ENCODE results near the gene ZNHIT3.
"Not testable (repeated sequence)": the region's sequence is repeated elsewhere in the genome, so short reads cannot be mapped to it uniquely, and the experiment has no call there.

The ZNHIT3 gene

GRCh38 chr17:36486204-36487194 is at the start of gene ZNHIT3:
Gene ZNHIT3, plus strand, starts transcription at chr17:36486681. Its CDS starts 19 bp downstream, at chr17:36486700.
- H3K4me3 ChIP-seq (ENCODE audit: low read length) = peak within 1 kb of the TSS; percentile 97
- H3K27me3 ChIP-seq (ENCODE audit: insufficient read depth, low read length) = peaks cover 43% of the 10 kb centered on the region
- H3K4me1 ChIP-seq (ENCODE audit: insufficient read depth, low read length) = no peaks in the 10 kb centered on the region
- no peaks in the 10 kb centered on the region for H3K9me3 ChIP-seq (ENCODE audit: insufficient read depth, low read depth, low read length)
- no peak within 1 kb of the TSS for H3K27ac ChIP-seq (ENCODE audit: low read length)
- peaks cover 15% of the 10 kb centered on the region; the same call in 1 of the 2 replicates for H3K36me3 ChIP-seq (ENCODE audit: insufficient read depth, low read depth, low read length)
- H3K9ac ChIP-seq (ENCODE audit: low read depth, low read length) = peak within 1 kb of the TSS; percentile 90

GRCh38 chr17:36441792-36442191 is 44.7 kb upstream of the ZNHIT3 start:
- not testable (repeated sequence) for H3K27ac ChIP-seq (ENCODE audit: low read length); H3K27me3 ChIP-seq (ENCODE audit: insufficient read depth, low read length); H3K4me1 ChIP-seq (ENCODE audit: insufficient read depth, low read length); H3K9me3 ChIP-seq (ENCODE audit: insufficient read depth, low read depth, low read length); H3K4me3 ChIP-seq (ENCODE audit: low read length); H3K36me3 ChIP-seq (ENCODE audit: insufficient read depth, low read depth, low read length); H3K9ac ChIP-seq (ENCODE audit: low read depth, low read length)

DNA sequence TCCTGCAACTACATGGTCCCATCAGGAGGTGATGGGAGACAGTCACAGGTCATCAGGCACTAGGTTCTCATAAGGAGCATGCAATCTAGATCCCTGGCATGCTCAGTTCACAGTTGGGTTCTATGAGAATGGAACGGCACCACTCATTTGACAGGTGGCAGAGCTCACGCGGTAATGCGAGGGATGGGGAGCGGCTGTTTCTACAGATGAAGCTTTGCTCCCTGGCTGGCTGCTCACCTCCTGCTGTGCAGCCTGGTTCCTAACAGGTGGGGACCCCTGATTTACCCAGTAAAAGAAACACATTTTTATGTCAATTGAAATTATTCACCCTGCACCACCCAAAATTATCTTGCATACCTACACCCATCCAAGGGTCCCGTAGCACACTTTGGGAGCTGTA is 42.7 kb upstream of the ZNHIT3 start:
- Histone ChIP-seq H3K36me3 (ENCODE audit: insufficient read depth, low read depth, low read length) (no peaks in the 10 kb centered on the region), H3K4me1 (ENCODE audit: insufficient read depth, low read length) (no peaks in the 10 kb centered on the region), H3K9ac (ENCODE audit: low read depth, low read length) (no peak overlapping the region), H3K27me3 (ENCODE audit: insufficient read depth, low read length) (no peaks in the 10 kb centered on the region), H3K4me3 (ENCODE audit: low read length) (no peak overlapping the region), H3K27ac (ENCODE audit: low read length) (no peak overlapping the region), H3K9me3 (ENCODE audit: insufficient read depth, low read depth, low read length) (no peaks in the 10 kb centered on the region)

DNA sequence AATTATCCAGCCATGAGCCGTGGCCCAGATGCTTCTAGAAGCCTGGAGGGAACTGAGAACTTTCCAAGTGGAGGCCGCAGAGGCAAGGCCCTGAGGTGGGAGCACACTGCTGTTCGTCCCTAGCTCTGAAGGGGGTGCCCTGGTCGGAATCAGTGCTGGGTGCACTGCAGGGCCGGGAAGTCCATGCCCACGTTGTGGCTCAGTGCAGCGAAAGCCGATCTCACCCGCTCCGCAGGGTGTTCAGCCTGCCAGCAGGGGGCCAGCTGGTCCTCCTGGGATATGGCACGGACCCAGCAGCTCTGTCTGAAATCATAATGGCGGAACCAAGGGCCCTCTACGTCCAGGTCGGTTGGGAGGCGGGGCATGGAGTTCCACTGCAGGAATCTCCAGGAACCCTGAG is 36.5 kb upstream of the ZNHIT3 start:
- H3K9me3 ChIP-seq (ENCODE audit: insufficient read depth, low read depth, low read length); H3K27me3 ChIP-seq (ENCODE audit: insufficient read depth, low read length); H3K4me1 ChIP-seq (ENCODE audit: insufficient read depth, low read length); H3K36me3 ChIP-seq (ENCODE audit: insufficient read depth, low read depth, low read length); H3K4me3 ChIP-seq (ENCODE audit: low read length); H3K9ac ChIP-seq (ENCODE audit: low read depth, low read length); H3K27ac ChIP-seq (ENCODE audit: low read length): not testable (repeated sequence)

- not testable (repeated sequence) for H3K36me3 ChIP-seq (ENCODE audit: insufficient read depth, low read depth, low read length); H3K4me3 ChIP-seq (ENCODE audit: low read length); H3K27me3 ChIP-seq (ENCODE audit: insufficient read depth, low read length); H3K4me1 ChIP-seq (ENCODE audit: insufficient read depth, low read length); H3K9me3 ChIP-seq (ENCODE audit: insufficient read depth, low read depth, low read length); H3K9ac ChIP-seq (ENCODE audit: low read depth, low read length); H3K27ac ChIP-seq (ENCODE audit: low read length)
Observed at GRCh38 chr17:36452888-36453287, 33.6 kb upstream of the ZNHIT3 start.

- not testable (repeated sequence) for H3K4me1 ChIP-seq (ENCODE audit: insufficient read depth, low read length); H3K9ac ChIP-seq (ENCODE audit: low read depth, low read length); H3K27ac ChIP-seq (ENCODE audit: low read length); H3K36me3 ChIP-seq (ENCODE audit: insufficient read depth, low read depth, low read length); H3K4me3 ChIP-seq (ENCODE audit: low read length); H3K9me3 ChIP-seq (ENCODE audit: insufficient read depth, low read depth, low read length)
- H3K27me3 ChIP-seq (ENCODE audit: insufficient read depth, low read length) = peaks cover 11% of the 10 kb centered on the region
Observed at GRCh38 chr17:36457701-36458100, 28.8 kb upstream of the ZNHIT3 start.

DNA sequence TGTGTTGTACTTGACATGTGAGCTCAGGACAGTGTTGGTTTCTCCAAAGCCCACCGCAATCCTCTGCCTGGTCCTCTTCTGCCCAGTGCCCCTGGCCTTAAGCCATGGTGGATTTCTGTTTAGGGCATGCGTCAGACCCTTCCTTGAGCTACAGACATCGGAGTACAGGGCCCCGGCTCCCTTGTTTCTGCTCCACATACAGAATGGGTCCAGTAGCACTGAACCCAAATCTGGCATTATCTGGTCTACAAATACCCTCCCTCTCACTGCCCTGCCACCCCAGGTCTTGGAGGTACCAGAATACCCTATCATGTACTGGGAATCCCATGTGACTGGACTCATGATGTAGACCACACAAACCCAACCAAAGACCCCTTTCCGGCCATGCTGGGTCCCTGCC is 27.4 kb upstream of the ZNHIT3 start:
- H3K4me3 ChIP-seq (ENCODE audit: low read length) = no peak overlapping the region
- H3K9ac ChIP-seq (ENCODE audit: low read depth, low read length) = no peak overlapping the region
- no peaks in the 10 kb centered on the region for H3K36me3 ChIP-seq (ENCODE audit: insufficient read depth, low read depth, low read length)
- H3K27me3 ChIP-seq (ENCODE audit: insufficient read depth, low read length) = peaks cover 19% of the 10 kb centered on the region
- H3K27ac ChIP-seq (ENCODE audit: low read length) = no peak overlapping the region
- no peaks in the 10 kb centered on the region for H3K4me1 ChIP-seq (ENCODE audit: insufficient read depth, low read length)
- no peaks in the 10 kb centered on the region for H3K9me3 ChIP-seq (ENCODE audit: insufficient read depth, low read depth, low read length)

GRCh38 chr17:36459601-36460000 is 26.9 kb upstream of the ZNHIT3 start:
- no peak overlapping the region for H3K4me3 ChIP-seq (ENCODE audit: low read length)
- no peak overlapping the region for H3K9ac ChIP-seq (ENCODE audit: low read depth, low read length)
- H3K9me3 ChIP-seq (ENCODE audit: insufficient read depth, low read depth, low read length) = no peaks in the 10 kb centered on the region
- H3K36me3 ChIP-seq (ENCODE audit: insufficient read depth, low read depth, low read length) = no peaks in the 10 kb centered on the region
- no peaks in the 10 kb centered on the region for H3K4me1 ChIP-seq (ENCODE audit: insufficient read depth, low read length)
- peaks cover 19% of the 10 kb centered on the region for H3K27me3 ChIP-seq (ENCODE audit: insufficient read depth, low read length)
- H3K27ac ChIP-seq (ENCODE audit: low read length) = no peak overlapping the region

- no peak overlapping the region for H3K9ac ChIP-seq (ENCODE audit: low read depth, low read length)
- no peak overlapping the region for H3K27ac ChIP-seq (ENCODE audit: low read length)
- H3K9me3 ChIP-seq (ENCODE audit: insufficient read depth, low read depth, low read length) = no peaks in the 10 kb centered on the region
- H3K27me3 ChIP-seq (ENCODE audit: insufficient read depth, low read length) = peaks cover 27% of the 10 kb centered on the region
- H3K36me3 ChIP-seq (ENCODE audit: insufficient read depth, low read depth, low read length) = no peaks in the 10 kb centered on the region
- no peaks in the 10 kb centered on the region for H3K4me1 ChIP-seq (ENCODE audit: insufficient read depth, low read length)
- H3K4me3 ChIP-seq (ENCODE audit: low read length) = no peak overlapping the region
Observed at GRCh38 chr17:36460265-36460937, 26.1 kb upstream of the ZNHIT3 start.

- Histone ChIP-seq H3K27me3 (ENCODE audit: insufficient read depth, low read length) (peaks cover 30% of the 10 kb centered on the region), H3K9ac (ENCODE audit: low read depth, low read length) (no peak overlapping the region), H3K4me1 (ENCODE audit: insufficient read depth, low read length) (no peaks in the 10 kb centered on the region), H3K36me3 (ENCODE audit: insufficient read depth, low read depth, low read length) (no peaks in the 10 kb centered on the region), H3K4me3 (ENCODE audit: low read length) (no peak overlapping the region), H3K9me3 (ENCODE audit: insufficient read depth, low read depth, low read length) (no peaks in the 10 kb centered on the region), H3K27ac (ENCODE audit: low read length) (no peak overlapping the region)
Observed at GRCh38 chr17:36461330-36462110, 25.0 kb upstream of the ZNHIT3 start.

DNA sequence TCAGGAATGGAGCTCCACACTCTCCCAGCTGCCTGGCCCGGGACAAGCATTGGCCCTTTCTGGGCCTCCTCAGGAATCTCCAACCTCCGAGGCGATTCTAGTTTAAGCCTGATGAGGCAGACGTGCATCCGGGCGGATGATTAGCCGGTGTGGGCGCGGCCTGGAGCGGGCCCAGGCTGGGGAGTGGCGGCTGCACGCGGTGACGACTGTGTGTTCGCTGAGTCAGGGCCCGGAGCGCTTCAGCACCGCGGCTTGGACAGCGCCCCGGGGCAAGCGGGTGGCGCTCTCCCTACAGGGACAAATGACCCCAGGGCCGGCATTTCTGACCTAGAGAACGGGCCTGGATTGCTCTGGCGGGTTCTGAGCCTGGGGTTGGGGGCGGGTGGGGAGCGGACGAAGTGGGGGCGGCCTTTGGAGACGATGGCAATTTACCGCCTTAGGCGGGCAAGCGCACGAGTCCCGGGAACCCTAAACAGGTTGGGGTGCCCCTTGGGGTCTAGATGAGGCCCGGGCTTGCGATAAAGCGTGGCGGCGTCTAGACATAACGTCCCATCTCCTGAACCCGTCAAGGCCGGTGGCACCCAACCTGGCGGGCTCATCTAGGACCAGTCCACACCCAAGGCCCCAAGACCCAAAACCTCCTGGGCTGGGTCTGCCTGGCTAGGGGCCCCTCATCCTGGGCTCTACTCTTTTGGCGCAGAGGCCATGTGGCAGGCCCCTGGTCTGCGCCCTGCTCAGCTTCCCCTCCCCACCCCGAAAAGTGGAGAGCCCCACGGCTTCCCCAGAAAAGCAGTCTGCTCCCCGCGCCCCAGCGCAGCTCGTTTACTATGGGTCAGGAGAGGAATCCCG is 22.3 kb upstream of the ZNHIT3 start:
- Histone ChIP-seq H3K9ac (ENCODE audit: low read depth, low read length) (no peak overlapping the region), H3K27ac (ENCODE audit: low read length) (no peak overlapping the region), H3K36me3 (ENCODE audit: insufficient read depth, low read depth, low read length) (no peaks in the 10 kb centered on the region), H3K9me3 (ENCODE audit: insufficient read depth, low read depth, low read length) (no peaks in the 10 kb centered on the region), H3K4me3 (ENCODE audit: low read length) (peak overlapping the region; percentile 51; the same call in 1 of the 2 replicates), H3K4me1 (ENCODE audit: insufficient read depth, low read length) (no peaks in the 10 kb centered on the region), H3K27me3 (ENCODE audit: insufficient read depth, low read length) (peaks cover 48% of the 10 kb centered on the region)
